Measurements from ENCODE around the gene SPNS2. TPM values are rescaled to one million over a fixed set of nuclear protein-coding genes. Genes with fewer than 3 reads are reported as not detected.

The SPNS2 gene
- total RNA-seq, 1 experiment from 2014 or later, result 0.33 TPM

DNA sequence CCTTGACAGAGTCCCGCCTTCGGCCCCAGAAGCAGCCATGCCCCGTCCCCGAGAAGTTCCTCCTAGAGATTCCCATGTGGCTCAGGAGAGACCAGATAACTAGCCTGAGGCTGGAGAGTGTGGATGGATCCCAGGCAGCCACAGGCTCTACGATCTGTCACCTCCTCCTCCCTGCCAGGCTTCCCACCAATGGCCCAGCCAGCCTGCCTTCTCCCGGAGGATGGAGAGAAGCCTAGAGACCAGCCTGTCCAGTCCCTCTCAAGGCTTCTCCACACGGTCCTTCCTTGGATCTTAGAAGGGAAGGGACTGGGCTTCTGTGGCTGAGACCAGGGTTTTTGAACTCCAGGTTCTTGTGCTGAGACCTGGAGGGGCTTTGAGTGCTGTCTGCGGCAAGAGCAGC, 84.0 kb downstream of the SPNS2 start:
- Histone ChIP-seq H3K4me1 (ENCODE audit: insufficient read depth, low read length) (no peaks in the 10 kb centered on the region; the same call in 1 of the 2 replicates), H3T11ph (ENCODE audit: low read length) (no peak overlapping the region), H4K91ac (ENCODE audit: insufficient read length, low read depth, low read length) (no peak overlapping the region), H3K9ac (ENCODE audit: extremely low read depth, insufficient read length, low read length) (no peak overlapping the region), H2BK12ac (ENCODE audit: insufficient read length, low read depth, low read length) (no peak overlapping the region), H2BK120ac (ENCODE audit: low read depth, low read length, poor library complexity, severe bottlenecking) (no peak overlapping the region), H3K18ac (ENCODE audit: insufficient read length, low read depth, low read length) (no peak overlapping the region), H4K20me1 (ENCODE audit: control insufficient read depth, insufficient read depth, insufficient read length) (peaks cover 2% of the 10 kb centered on the region), H3K27me3 (ENCODE audit: insufficient read depth, low read length) (peaks cover 23% of the 10 kb centered on the region; the same call in 1 of the 2 replicates), H3K79me2 (ENCODE audit: insufficient read depth, low read length) (no peaks in the 10 kb centered on the region), H3K4me2 (ENCODE audit: insufficient read depth, insufficient read length, low read length) (no peak overlapping the region), H3K56ac (ENCODE audit: insufficient read length, low read depth, low read length) (no peak overlapping the region), H3K14ac (ENCODE audit: insufficient read depth, low read length) (no peak overlapping the region), H3K23ac (ENCODE audit: insufficient read length, low read depth, low read length) (no peak overlapping the region), H2BK20ac (ENCODE audit: low read depth, low read length, poor library complexity, severe bottlenecking) (no peak overlapping the region), H3K9me3 (ENCODE audit: control insufficient read depth, low read depth, low read length) (no peaks in the 10 kb centered on the region), H3K23me2 (ENCODE audit: insufficient read length, low read depth, low read length, poor library complexity, severe bottlenecking) (peaks cover 10% of the 10 kb centered on the region), H2AFZ (ENCODE audit: low read length) (no peak overlapping the region), H3K4ac (ENCODE audit: low read depth, low read length) (no peak overlapping the region), H3K27ac (ENCODE audit: insufficient read length, low read depth, low read length) (no peak overlapping the region), H4K5ac (ENCODE audit: insufficient read length, low read depth, low read length) (no peak overlapping the region), H4K8ac (replicated peaks; ENCODE audit: insufficient read length, low read depth, low read length) (no peak overlapping the region), H2AK5ac (ENCODE audit: insufficient read length, low read length) (no peak overlapping the region), H2BK15ac (ENCODE audit: low read depth, low read length) (no peak overlapping the region), H3K79me1 (ENCODE audit: insufficient read depth, low read depth, low read length, poor library complexity, severe bottlenecking) (no peaks in the 10 kb centered on the region), H2BK5ac (ENCODE audit: insufficient read length, low read length) (no peak overlapping the region)
- Mint-ChIP-seq H3K27ac (peak overlapping the region in 1 of 3 experiments; percentile 59; a peak in 1 of 7 replicates), H3K4me3 (no peak overlapping the region), H3K27me3 (ENCODE audit: low read depth) (peaks cover 64% of the 10 kb centered on the region), H3K36me3 (ENCODE audit: insufficient read depth in 1 of 3, low read depth in 3 of 3) (peaks cover 0 to 6% (median 0%) of the 10 kb centered on the region in 3 experiments; a peak in 2 of 7 replicates), H3K4me1 (peaks cover 21 to 36% of the 10 kb centered on the region in 2 experiments), H3K9me3 (peaks cover 0 to 3% of the 10 kb centered on the region in 2 experiments; a peak in 2 of 5 replicates)
- TF ChIP-seq, protein P1, sequence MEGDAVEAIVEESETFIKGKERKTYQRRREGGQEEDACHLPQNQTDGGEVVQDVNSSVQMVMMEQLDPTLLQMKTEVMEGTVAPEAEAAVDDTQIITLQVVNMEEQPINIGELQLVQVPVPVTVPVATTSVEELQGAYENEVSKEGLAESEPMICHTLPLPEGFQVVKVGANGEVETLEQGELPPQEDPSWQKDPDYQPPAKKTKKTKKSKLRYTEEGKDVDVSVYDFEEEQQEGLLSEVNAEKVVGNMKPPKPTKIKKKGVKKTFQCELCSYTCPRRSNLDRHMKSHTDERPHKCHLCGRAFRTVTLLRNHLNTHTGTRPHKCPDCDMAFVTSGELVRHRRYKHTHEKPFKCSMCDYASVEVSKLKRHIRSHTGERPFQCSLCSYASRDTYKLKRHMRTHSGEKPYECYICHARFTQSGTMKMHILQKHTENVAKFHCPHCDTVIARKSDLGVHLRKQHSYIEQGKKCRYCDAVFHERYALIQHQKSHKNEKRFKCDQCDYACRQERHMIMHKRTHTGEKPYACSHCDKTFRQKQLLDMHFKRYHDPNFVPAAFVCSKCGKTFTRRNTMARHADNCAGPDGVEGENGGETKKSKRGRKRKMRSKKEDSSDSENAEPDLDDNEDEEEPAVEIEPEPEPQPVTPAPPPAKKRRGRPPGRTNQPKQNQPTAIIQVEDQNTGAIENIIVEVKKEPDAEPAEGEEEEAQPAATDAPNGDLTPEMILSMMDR (conservative IDR thresholded peaks at IDR 0.05), result no peak
- WGBS (ENCODE audit: extremely low coverage, insufficient read length, low lambda C conversion rate), result no CpG with 5 or more reads among the region's 8 CpGs
- DNase-seq, result no peak
